Dedifferentiated amniotic fluid mesenchymal stem cell (primary cell): Measurements from ENCODE around the gene C9orf43.
"Not testable (repeated sequence)": the region's sequence is repeated elsewhere in the genome, so short reads cannot be mapped to it uniquely, and the experiment has no call there.

Source experiments
- DNase-seq: peaks from one replicate; pipeline ENCODE4 v3.0.0-alpha.2; 2016; ENCODE audit errors: extremely low spot score

The C9orf43 gene

DNA sequence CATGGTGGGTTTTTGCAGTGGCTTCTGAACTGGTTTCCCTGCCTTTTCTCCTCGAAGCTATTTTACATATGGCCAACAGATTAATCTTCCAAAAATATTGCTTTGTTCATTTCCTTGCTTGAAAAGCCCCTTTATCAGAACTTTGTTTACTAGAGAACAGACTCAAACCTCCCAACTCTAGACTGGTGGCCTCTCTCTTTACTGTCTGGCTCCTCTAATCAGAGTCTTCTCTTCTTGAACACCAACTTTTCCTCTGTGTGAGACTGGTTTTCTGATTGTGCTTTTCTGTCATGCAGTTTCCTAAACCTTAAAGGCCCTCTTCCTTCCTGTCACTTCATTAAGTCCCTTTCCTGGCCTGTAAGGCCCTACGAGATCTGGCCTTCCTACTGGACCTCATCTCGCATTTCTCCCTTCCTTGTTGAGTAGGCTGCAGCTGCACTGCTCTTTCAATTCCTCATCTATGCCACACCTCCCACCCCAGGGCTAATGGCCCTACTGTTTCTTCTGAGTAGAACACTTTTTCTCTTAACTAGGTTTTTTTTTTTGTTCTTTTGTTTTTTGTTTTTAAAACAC lies 5.7 kb downstream of the C9orf43 start:
- no peak for DNase-seq

- DNase-seq = no peak
These were observed 6.8 kb downstream of the C9orf43 start for GRCh38 chr9:113417370-113417769.

- no peak for DNase-seq
These were observed 11.2 kb downstream of the C9orf43 start for GRCh38 chr9:113421726-113422125.

GRCh38 chr9:113425072-113425471 lies 14.5 kb downstream of the C9orf43 start:
- no peak for DNase-seq

DNA sequence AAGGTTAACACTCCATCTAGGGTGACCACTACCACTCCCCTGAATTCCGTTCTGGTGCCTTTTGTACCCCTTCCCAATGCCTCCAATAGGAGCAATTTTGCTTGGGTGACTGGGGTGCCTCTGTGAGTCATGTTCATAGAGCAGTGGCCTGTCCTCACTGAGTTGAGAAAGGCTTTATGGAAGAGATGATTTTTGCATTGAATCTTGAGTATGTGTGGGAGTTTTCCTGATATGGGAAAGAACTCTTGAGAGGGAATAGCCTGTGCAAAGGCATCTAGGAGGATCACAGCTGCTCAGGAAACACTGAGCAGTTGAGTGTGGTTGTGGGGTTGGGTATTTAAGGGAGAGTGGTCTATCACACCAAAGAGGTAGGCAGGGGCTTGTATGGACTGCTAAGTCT lies 16.2 kb downstream of the C9orf43 start:
- DNase-seq = no peak

DNA sequence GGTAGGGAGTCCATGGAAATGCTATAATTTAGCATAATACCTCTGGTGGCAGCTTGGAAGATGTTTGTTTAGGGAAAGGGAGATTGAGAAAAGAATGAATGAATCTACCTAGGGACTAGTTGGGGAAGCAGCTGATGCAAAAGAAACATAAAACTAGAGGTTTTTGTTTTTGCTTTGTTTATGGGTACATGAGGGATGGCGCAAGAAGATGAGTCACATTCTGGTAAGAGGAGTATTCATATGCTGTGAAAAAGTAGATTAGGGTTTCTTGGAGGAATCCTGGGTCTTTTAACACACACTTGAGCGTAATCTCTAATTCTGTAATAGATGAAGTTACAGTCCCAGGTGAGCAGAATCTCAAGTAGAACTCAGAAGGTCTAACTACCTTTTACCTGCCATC lies 17.1 kb downstream of the C9orf43 start:
- DNase-seq = no peak

DNA sequence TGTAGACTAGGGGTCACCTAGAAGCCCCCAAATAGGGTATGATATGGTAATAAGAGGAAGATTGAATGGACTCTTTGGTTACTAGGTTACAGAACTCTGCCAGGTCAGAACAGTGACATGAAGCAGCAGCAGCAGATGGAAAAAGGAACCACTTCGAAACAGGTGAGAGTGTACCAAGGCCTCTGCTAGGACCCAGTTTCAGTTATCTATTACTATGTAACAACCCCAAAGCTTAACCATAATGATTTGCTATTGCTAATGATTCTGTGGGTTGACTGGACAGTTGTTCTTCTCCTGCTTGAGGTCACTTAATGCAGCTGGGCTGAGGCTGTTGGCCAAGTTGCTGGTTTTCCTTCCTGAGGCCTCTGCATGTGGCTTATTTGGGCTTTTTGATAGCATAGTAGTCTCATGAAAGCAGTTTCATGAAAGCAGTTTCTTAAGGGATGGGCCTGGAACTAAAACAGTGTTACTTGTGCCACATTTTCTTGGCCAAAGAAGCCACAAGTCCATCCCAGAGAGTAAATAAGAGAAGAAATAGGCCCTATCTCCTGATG lies 17.6 kb downstream of the C9orf43 start:
- DNase-seq = no peak

DNA sequence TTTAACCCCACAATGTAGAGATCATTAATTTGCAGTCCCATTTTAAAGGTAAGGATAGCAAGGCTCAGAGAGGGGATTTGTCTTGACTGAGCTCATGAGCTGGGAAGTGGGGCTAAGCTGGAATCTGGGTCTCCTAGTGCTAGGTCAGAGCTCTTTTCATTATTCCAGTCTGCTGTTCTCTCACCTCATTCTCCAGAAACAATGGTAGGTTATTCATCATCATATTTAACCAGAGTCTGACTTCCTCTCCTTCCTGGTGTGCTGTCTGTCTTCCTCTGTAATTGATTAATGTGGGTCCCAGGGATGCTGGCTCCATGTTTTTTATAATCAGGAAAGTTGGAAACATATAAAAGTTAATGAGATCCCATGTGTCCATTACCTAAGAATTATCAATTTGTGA lies 20.6 kb downstream of the C9orf43 start:
- no peak for DNase-seq

GRCh38 chr9:113436728-113437515 lies 26.4 kb downstream of the C9orf43 start:
- DNase-seq = peak; percentile 69

DNA sequence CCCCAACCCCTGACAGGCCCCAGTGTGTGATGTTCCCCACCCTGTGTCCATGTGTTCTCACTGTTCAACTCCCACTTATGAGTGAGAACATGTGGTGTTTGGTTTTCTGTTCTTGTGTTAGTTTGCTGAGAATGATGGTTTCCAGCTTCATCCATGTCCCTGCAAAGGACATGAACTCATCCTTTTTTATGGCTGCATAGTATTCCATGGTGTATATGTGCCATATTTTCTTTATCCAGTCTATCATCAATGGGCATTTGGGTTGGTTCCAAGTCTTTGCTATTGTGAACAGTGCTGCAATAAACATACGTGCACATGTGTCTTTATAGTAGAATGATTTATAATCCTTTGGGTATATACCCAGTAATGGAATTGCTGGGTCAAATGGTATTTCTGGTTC lies 27.2 kb downstream of the C9orf43 start:
- not testable (repeated sequence) for DNase-seq

DNA sequence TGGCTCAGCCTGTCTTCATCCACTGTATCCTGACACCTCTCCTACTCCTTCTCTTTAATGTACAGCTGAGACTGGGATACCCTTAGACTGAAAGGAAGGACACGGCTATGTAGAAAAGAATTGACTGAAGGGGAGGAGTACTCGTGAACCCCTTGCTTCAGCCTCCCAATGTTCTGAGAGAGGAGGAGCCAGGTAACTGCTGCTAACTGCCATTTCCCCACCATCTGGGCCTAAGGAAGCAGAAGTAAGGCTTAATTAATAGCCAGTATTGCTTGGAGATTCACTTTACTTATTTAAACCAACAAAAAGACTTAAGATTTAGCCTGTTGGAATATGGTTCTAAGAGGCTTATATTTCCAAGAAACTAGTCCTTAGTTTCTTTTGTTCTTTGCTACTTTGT lies 34.2 kb downstream of the C9orf43 start:
- DNase-seq = no peak

DNA sequence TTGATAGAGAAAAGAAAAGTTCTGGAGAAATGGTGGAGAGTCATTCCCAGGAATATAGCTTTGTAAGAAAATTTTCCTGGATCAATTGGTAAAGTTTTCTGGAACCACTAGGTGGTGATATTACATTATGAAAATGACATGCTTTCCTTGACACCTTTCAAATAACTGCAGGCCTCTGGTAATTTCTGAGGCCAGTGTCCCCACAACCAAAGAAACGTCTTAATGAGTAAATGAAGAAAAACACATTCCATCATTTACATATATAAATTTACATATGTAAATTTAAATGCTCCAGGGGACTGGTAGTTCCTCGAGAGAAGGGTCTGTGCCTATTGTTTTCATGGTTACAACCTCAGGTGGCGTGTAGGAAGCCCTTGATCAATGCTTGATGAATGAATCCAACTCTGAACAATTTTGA lies 35.8 kb downstream of the C9orf43 start:
- peak; percentile 40 for DNase-seq

- no peak for DNase-seq
These were observed 38.8 kb downstream of the C9orf43 start for GRCh38 chr9:113449376-113449775.

DNA sequence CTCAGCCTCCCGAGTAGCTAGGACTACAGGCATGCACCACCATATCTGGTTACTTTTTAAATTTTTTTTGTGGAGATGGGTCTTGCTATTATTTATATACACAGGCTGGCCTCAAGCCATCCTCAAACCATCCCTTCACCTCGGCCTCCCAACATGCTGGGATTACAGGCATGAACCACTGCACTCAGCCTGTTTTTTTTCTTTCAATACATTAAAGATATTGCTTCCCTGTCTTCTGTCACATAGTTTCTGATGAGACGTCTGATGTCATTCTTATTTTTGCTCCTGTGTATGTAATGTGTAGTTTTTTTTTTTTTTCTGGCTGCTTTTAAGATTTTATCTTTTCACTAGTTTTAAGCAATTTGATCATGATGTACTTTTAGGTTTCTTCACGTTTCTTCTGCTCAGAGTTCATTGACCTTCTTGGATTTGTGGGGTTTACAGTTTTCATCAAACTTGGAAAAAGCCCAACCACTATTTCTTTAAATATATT lies 41.6 kb downstream of the C9orf43 start:
- DNase-seq = no peak

- peak; percentile 76 for DNase-seq
These were observed 44.6 kb downstream of the C9orf43 start for GRCh38 chr9:113454914-113455761.

- DNase-seq = peak; percentile 27
These were observed 45.7 kb downstream of the C9orf43 start for GRCh38 chr9:113456235-113456634.

- no peak for DNase-seq
These were observed 50.7 kb downstream of the C9orf43 start for GRCh38 chr9:113461285-113461684.

DNA sequence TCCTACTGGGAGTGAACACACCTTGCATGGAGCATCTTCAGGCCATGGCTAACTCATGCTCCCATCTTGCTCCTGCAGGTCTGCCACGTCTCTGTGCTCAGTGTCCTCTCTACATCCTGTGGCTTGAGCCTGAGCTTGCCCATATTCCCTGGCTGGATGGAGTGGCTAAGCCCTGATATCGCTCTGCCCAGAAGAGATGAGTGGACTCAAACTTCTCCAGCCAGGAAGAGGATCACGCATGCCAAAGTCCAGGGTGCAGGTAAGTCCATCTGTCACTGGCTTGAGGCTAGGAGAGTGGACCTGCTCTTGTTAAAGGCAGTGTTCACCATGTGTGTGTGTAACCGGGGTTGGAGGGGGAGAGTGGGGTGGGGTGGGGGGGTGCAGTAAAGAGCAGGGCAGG lies 51.4 kb downstream of the C9orf43 start:
- no peak for DNase-seq

DNA sequence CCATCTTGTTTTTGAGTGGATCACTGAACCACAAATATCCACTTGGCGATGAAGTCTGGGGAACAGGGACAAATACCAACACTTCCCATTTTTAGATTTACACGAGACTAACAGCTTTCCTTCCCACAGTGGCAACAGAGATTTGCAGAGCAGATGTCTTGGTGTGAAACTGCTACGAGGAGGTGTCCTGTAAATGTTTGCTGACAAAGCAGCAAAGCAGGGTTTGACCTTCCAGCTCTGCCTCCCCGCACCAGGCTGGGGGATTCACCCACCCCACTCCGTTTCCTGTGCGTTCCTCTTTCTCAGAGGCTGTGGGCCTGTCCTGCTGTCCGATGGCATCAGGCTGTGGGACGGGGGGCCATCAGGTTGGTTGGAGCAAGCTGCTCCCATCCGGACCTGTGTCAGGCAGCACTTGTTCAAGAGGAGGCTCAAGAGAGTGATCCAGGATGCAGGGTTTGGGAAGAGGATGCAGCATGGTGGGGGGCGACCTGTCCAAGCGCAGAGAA lies 52.3 kb downstream of the C9orf43 start:
- DNase-seq = no peak

GRCh38 chr9:113463418-113464285 lies 53.1 kb downstream of the C9orf43 start, which contains the start of gene RGS3:
RGS3 (plus strand) TSS chr9:113463727; CDS start chr9:113463803, 76 bp downstream.
- DNase-seq = no peak

DNA sequence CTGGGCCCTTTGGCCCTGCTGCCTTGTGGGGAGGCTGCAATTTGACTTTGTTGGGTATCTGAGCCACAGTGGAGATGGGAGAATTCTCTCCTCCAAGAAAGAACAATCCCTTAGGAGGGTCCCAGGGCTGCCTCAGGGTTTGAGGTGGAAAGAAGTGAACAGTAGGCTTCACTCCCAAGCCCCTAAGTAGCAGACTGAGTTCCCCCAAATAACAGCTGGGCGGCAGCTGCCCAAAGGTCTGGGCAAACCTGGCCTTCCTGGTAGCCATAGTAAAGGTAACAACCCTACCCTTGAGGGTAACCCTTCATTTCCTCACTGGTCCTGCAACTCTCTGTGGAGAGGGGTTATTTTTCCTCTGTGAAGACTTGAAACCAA lies 53.7 kb downstream of the C9orf43 start:
- DNase-seq = no peak
